AG08396 (cell line): ENCODE measurements around the gene SCD.
A peak's percentile ranks its signal among the peaks of the same experiment; 100 is the strongest.
"Not testable (repeated sequence)": the region's sequence is repeated elsewhere in the genome, so short reads cannot be mapped to it uniquely, and the experiment has no call there.

Experiments
- DNase-seq: peaks from one replicate; pipeline ENCODE4 v3.0.0; 2012; ENCODE audit warnings: low spot score, mixed read lengths

The SCD gene

GRCh38 chr10:100362570-100363496 lies 15.8 kb downstream of the SCD start:
- no peak for DNase-seq

- DNase-seq = no peak
Measured at GRCh38 chr10:100364175-100364574, 17.1 kb downstream of the SCD start.

GRCh38 chr10:100364735-100365391 lies 17.8 kb downstream of the SCD start:
- no peak for DNase-seq

GRCh38 chr10:100368721-100369120 lies 21.7 kb downstream of the SCD start:
- no peak for DNase-seq

- DNase-seq = peak; percentile 55
Measured at GRCh38 chr10:100370714-100371481, 23.9 kb downstream of the SCD start.

GRCh38 chr10:100371482-100372027 lies 24.5 kb downstream of the SCD start:
- no peak for DNase-seq

- DNase-seq = no peak
Measured at GRCh38 chr10:100372415-100373297, 25.6 kb downstream of the SCD start.

GRCh38 chr10:100373298-100374199 lies 26.5 kb downstream of the SCD start:
- peak; percentile 94 for DNase-seq

- no peak for DNase-seq
Measured at GRCh38 chr10:100374200-100374655, 27.2 kb downstream of the SCD start.

- not testable (repeated sequence) for DNase-seq
Measured at GRCh38 chr10:100374677-100375353, 27.8 kb downstream of the SCD start.

GRCh38 chr10:100376656-100377055 lies 29.6 kb downstream of the SCD start:
- DNase-seq = not testable (repeated sequence)

GRCh38 chr10:100377830-100378229 lies 30.8 kb downstream of the SCD start:
- DNase-seq = no peak

- DNase-seq = no peak
Measured at GRCh38 chr10:100380400-100380799, 33.4 kb downstream of the SCD start.

- DNase-seq = no peak
Measured at GRCh38 chr10:100382553-100382952, 35.5 kb downstream of the SCD start.

GRCh38 chr10:100383251-100383650 lies 36.2 kb downstream of the SCD start:
- no peak for DNase-seq

GRCh38 chr10:100391163-100392002 lies 44.4 kb downstream of the SCD start:
- DNase-seq = no peak

- DNase-seq = no peak
Measured at GRCh38 chr10:100392686-100393003, 45.6 kb downstream of the SCD start.

- no peak for DNase-seq
Measured at GRCh38 chr10:100395626-100396025, 48.6 kb downstream of the SCD start.

GRCh38 chr10:100396605-100397004 lies 49.6 kb downstream of the SCD start:
- no peak for DNase-seq
